Neural cell (in vitro differentiated cells): ENCODE results near the gene AJUBA.

Experiments used
- CTCF ChIP-seq: fragments of 450-650 bp; IDR thresholded peaks from 2 replicates; pipeline ENCODE4 v1.5.1; 2014; ENCODE audit warnings: antibody characterized with exemption, mild to moderate bottlenecking, moderate library complexity; ENCODE audit not compliant: poor library complexity, severe bottlenecking
- EP300 ChIP-seq: fragments of 450-650 bp; conservative IDR thresholded peaks from 2 replicates; pipeline ENCODE4 v1.6.1; 2014; ENCODE audit warnings: antibody characterized with exemption, mild to moderate bottlenecking, moderate library complexity; ENCODE audit not compliant: poor library complexity, severe bottlenecking
- EZH2 ChIP-seq: fragments of 200-600, 300-800 bp; shearing (Covaris generic), sonication (generic); IDR thresholded peaks from 2 replicates; pipeline ENCODE4 v1.6.1; 2014; ENCODE audit warnings: antibody characterized with exemption, low read length, borderline replicate concordance, mild to moderate bottlenecking; ENCODE audit not compliant: insufficient read depth, poor library complexity, severe bottlenecking
- POLR2AphosphoS5 ChIP-seq: IDR thresholded peaks from 2 replicates; pipeline ENCODE4 v1.6.1; 2012
- RAD21 ChIP-seq: fragments of 450-650 bp; conservative IDR thresholded peaks from 2 replicates; pipeline ENCODE4 v1.6.1; 2014; ENCODE audit warnings: antibody characterized with exemption, mild to moderate bottlenecking, moderate library complexity

DNA sequence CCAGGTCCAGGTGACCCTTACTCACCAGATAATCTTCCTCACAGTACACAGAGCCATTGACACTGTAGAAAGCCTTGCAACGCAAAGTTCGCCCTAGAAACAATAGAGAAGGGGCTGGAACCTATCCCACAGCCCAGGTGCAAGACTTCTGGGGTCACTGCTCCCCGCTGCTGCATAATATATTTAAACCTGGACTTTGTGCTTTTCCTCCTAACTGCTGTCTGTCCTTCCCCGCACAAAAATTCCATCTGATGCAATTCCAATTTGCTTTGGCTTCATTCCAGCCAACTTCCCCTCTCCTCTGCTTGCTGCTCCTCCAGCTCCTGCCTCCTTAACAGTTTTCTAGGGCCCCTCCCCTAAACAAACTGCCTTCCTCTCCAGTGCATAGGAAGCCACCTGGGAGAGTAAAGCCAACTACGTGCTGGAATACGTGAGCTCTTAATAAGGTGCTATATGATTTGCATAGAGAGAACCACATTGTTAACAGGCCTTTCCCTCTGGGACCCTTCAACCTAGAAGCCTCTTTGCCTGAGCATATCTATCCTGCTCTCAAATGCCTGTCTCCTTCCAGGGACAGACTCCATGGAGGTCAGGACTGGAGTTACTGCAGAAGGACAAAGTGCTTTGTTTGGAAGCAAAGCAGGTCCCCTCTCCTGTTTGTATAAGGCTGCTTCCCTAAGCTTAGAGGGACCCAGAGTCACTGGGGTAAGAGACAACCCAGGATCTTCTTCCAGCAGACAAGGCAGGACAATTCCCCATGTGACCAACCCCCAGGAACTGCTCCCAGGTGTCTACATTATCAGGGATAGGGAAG, 5.5 kb downstream of the AJUBA start:
- no peak for TF ChIP-seq POLR2AphosphoS5
- TF ChIP-seq CTCF, result no peak
- no peak for TF ChIP-seq EZH2
- TF ChIP-seq RAD21, result no peak
- no peak for TF ChIP-seq EP300
